ENCODE results near the gene TLN1. TPM values are rescaled to one million over a fixed set of nuclear protein-coding genes. Genes with fewer than 3 reads are reported as not detected.

Gene TLN1
- total and polyA plus RNA-seq, 4 donors = 71.5 to 501 (median 262) TPM

GRCh38 chr9:35727676-35728040, 4.3 kb downstream of the TLN1 start:
- DNase-seq (peak in 1 of 3 donors; percentile 27), ATAC-seq (ENCODE audit: insufficient read depth, low FRiP score) (no peak)
- peak overlapping the region; percentile 50 to 63 for H3K9ac ChIP-seq (ENCODE audit: insufficient read depth in 1 of 2, low read length in 2 of 2)
- WGBS, 2 donors = 11 to 20% methylated on average over 5 of the region's 5 CpGs
- H3K36me3 ChIP-seq (ENCODE audit: control insufficient read depth in 4 of 4, insufficient read depth in 4 of 4, low read length in 4 of 4) = peaks cover 19 to 38% (median 30%) of the 10 kb centered on the region in 4 donors
- H3K27me3 ChIP-seq (ENCODE audit: control insufficient read depth in 3 of 3, insufficient read depth in 3 of 3, low read length in 2 of 3) = no peaks in the 10 kb centered on the region
- no peak for TF ChIP-seq CTCF (IDR thresholded peaks at IDR 0.05; ENCODE audit: control extremely low read depth, extremely low read depth)
- H3K9me3 ChIP-seq (ENCODE audit: control insufficient read depth in 4 of 4, insufficient read depth in 3 of 4, low read length in 3 of 4) = no peaks in the 10 kb centered on the region
- peaks cover 10 to 52% (median 25%) of the 10 kb centered on the region in 5 donors for H3K4me1 ChIP-seq (ENCODE audit: control insufficient read depth in 5 of 5, insufficient read depth in 5 of 5, low read length in 5 of 5)
- no peak overlapping the region for H3K4me3 ChIP-seq
- peak overlapping the region; percentile 60 to 89 for H3K27ac ChIP-seq (ENCODE audit: low read depth in 1 of 2, low read length in 1 of 2)

- no peak overlapping the region for H3K4me3 ChIP-seq
- H3K9ac ChIP-seq (ENCODE audit: insufficient read depth in 1 of 2, low read length in 2 of 2) = peak overlapping the region in 1 of 2 donors; percentile 63
- TF ChIP-seq CTCF (IDR thresholded peaks at IDR 0.05; ENCODE audit: control extremely low read depth, extremely low read depth) = no peak
- H3K4me1 ChIP-seq (ENCODE audit: control insufficient read depth in 5 of 5, insufficient read depth in 5 of 5, low read length in 5 of 5) = peaks cover 10 to 52% (median 25%) of the 10 kb centered on the region in 5 donors
- H3K36me3 ChIP-seq (ENCODE audit: control insufficient read depth in 4 of 4, insufficient read depth in 4 of 4, low read length in 4 of 4) = peaks cover 27 to 44% (median 37%) of the 10 kb centered on the region in 4 donors
- 18 to 29% methylated on average over 3 of the region's 3 CpGs for WGBS, 2 donors
- H3K27ac ChIP-seq (ENCODE audit: low read depth in 1 of 2, low read length in 1 of 2) = peak overlapping the region; percentile 60 to 89
- H3K9me3 ChIP-seq (ENCODE audit: control insufficient read depth in 4 of 4, insufficient read depth in 3 of 4, low read length in 3 of 4) = no peaks in the 10 kb centered on the region
- DNase-seq = peak; percentile 8 to 32 (median 19)
- no peaks in the 10 kb centered on the region for H3K27me3 ChIP-seq (ENCODE audit: control insufficient read depth in 3 of 3, insufficient read depth in 3 of 3, low read length in 2 of 3)
- ATAC-seq (ENCODE audit: insufficient read depth, low FRiP score) = no peak
Observed at GRCh38 chr9:35726931-35727330, 5.1 kb downstream of the TLN1 start.

- 96 to 97% methylated on average over 11 of the region's 11 CpGs for WGBS, 2 donors
- TF ChIP-seq CTCF (IDR thresholded peaks at IDR 0.05; ENCODE audit: control extremely low read depth, extremely low read depth) = no peak
- peaks cover 39 to 57% (median 50%) of the 10 kb centered on the region in 4 donors for H3K36me3 ChIP-seq (ENCODE audit: control insufficient read depth in 4 of 4, insufficient read depth in 4 of 4, low read length in 4 of 4)
- no peaks in the 10 kb centered on the region for H3K27me3 ChIP-seq (ENCODE audit: control insufficient read depth in 3 of 3, insufficient read depth in 3 of 3, low read length in 2 of 3)
- no peak overlapping the region for H3K27ac ChIP-seq (ENCODE audit: low read depth in 1 of 2, low read length in 1 of 2)
- DNase-seq (no peak), ATAC-seq (ENCODE audit: insufficient read depth, low FRiP score) (no peak)
- peaks cover 6 to 41% (median 25%) of the 10 kb centered on the region in 5 donors for H3K4me1 ChIP-seq (ENCODE audit: control insufficient read depth in 5 of 5, insufficient read depth in 5 of 5, low read length in 5 of 5)
- no peaks in the 10 kb centered on the region for H3K9me3 ChIP-seq (ENCODE audit: control insufficient read depth in 4 of 4, insufficient read depth in 3 of 4, low read length in 3 of 4)
- no peak overlapping the region for H3K9ac ChIP-seq (ENCODE audit: insufficient read depth in 1 of 2, low read length in 2 of 2)
- H3K4me3 ChIP-seq = no peak overlapping the region
Observed at GRCh38 chr9:35725362-35725761, 6.6 kb downstream of the TLN1 start.

- Histone ChIP-seq H3K27me3 (ENCODE audit: control insufficient read depth in 3 of 3, insufficient read depth in 3 of 3, low read length in 2 of 3) (no peaks in the 10 kb centered on the region), H3K4me3 (no peak overlapping the region), H3K36me3 (ENCODE audit: control insufficient read depth in 4 of 4, insufficient read depth in 4 of 4, low read length in 4 of 4) (peaks cover 52 to 71% (median 60%) of the 10 kb centered on the region in 4 donors), H3K9ac (ENCODE audit: insufficient read depth in 1 of 2, low read length in 2 of 2) (no peak overlapping the region), H3K9me3 (ENCODE audit: control insufficient read depth in 4 of 4, insufficient read depth in 3 of 4, low read length in 3 of 4) (no peaks in the 10 kb centered on the region), H3K4me1 (ENCODE audit: control insufficient read depth in 5 of 5, insufficient read depth in 5 of 5, low read length in 5 of 5) (peaks cover 0 to 26% (median 17%) of the 10 kb centered on the region in 5 donors), H3K27ac (ENCODE audit: low read depth in 1 of 2, low read length in 1 of 2) (no peak overlapping the region)
- no peak for TF ChIP-seq CTCF (IDR thresholded peaks at IDR 0.05; ENCODE audit: control extremely low read depth, extremely low read depth)
- 96% methylated on average over 8 of the region's 8 CpGs for WGBS, 2 donors
- ATAC-seq (ENCODE audit: insufficient read depth, low FRiP score) = no peak
- DNase-seq = no peak
Observed at GRCh38 chr9:35723908-35724307, 8.1 kb downstream of the TLN1 start.
